Activated T-cell treated with anti-CD3 and anti-CD28 coated beads for 24 hours (primary cell): ENCODE data around the gene MYO5C.
"Not testable (repeated sequence)": the region's sequence is repeated elsewhere in the genome, so short reads cannot be mapped to it uniquely, and the experiment has no call there.

Source experiments
- DNase-seq: peaks from one replicate; pipeline ENCODE4 v3.0.0-alpha.2; 2020; ENCODE audit warnings: low read depth

The MYO5C gene

GRCh38 chr15:52172869-52173268 is 122.7 kb downstream of the MYO5C start:
- no peak for DNase-seq

GRCh38 chr15:52171807-52172206 is 123.8 kb downstream of the MYO5C start:
- no peak for DNase-seq

- no peak for DNase-seq
Measured at GRCh38 chr15:52171386-52171785, 124.2 kb downstream of the MYO5C start.

- DNase-seq: not testable (repeated sequence)
Measured at GRCh38 chr15:52170199-52170598, 125.4 kb downstream of the MYO5C start.

- not testable (repeated sequence) for DNase-seq
Measured at GRCh38 chr15:52165494-52166131, 130.0 kb downstream of the MYO5C start.

GRCh38 chr15:52164631-52165265 is 130.9 kb downstream of the MYO5C start:
- DNase-seq: no peak

GRCh38 chr15:52163321-52164190 is 132.0 kb downstream of the MYO5C start:
- DNase-seq: no peak

GRCh38 chr15:52162876-52163275 is 132.7 kb downstream of the MYO5C start:
- DNase-seq: no peak

- no peak for DNase-seq
Measured at GRCh38 chr15:52162260-52162659, 133.3 kb downstream of the MYO5C start.

GRCh38 chr15:52161406-52161966 is 134.1 kb downstream of the MYO5C start:
- no peak for DNase-seq

GRCh38 chr15:52159645-52160044 is 136.0 kb downstream of the MYO5C start:
- no peak for DNase-seq

- DNase-seq: no peak
Measured at GRCh38 chr15:52158084-52158765, 137.4 kb downstream of the MYO5C start.

GRCh38 chr15:52155878-52156277 is 139.7 kb downstream of the MYO5C start:
- no peak for DNase-seq

- no peak for DNase-seq
Measured at GRCh38 chr15:52154896-52155865, 140.4 kb downstream of the MYO5C start.

GRCh38 chr15:52153900-52154895 is 141.4 kb downstream of the MYO5C start:
- no peak for DNase-seq

GRCh38 chr15:52151353-52151752 is 144.3 kb downstream of the MYO5C start:
- DNase-seq: no peak

- DNase-seq: no peak
Measured at GRCh38 chr15:52150871-52151270, 144.7 kb downstream of the MYO5C start.

- no peak for DNase-seq
Measured at GRCh38 chr15:52150043-52150825, 145.4 kb downstream of the MYO5C start.

- DNase-seq: no peak
Measured at GRCh38 chr15:52148403-52148802, 147.2 kb downstream of the MYO5C start.
